Fibroblast of the conjunctiva (primary cell): ENCODE data around the gene FMOD.
"Not testable (repeated sequence)": the region's sequence is repeated elsewhere in the genome, so short reads cannot be mapped to it uniquely, and the experiment has no call there.

ENCODE experiments used
- DNase-seq: peaks from one replicate; pipeline ENCODE4 v3.0.0-alpha.2; 2010; ENCODE audit warnings: low read depth

The FMOD gene

DNA sequence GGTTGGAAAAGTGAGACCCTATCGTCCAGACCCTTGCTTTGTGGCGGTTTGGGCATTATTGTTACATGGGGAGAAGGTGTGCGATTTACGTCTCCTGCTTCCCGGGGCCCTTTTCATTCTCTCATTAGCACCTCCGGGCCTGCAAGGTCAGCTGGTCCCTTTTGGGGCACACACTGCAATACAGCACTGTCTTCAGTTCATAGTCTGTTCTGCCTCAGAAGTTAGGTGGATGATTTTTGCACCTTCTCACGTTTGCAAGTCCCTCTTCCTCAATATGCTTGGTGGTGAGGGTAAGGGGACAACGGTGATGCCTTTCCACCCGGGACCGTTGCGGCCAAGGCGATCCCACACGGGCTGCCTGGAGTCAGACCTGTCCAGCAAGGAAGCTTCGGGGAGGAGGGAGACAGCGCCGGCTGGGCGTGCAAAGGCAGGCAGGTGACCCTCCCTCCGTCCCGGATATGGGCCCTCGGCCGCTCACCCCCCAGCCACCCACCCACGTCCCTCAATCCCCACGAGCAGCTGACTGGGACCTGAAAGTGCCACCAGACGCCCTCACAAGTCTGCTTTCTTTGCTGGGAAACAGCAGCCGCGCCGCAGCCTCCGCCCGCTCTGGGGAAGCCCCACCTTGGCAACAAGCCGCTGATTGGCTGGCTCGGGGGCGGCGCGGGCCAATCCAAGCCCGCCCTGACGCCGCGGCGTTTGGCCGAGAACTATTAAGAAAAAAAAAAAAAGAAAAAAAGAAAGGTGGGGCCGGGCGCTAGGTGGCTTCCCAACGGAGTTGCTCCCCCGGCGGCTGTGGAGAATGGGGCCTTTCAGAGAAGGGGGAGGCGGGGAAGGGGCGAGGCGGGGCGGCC, 23.9 kb downstream of the FMOD start:
- DNase-seq: peak; percentile 65

DNA sequence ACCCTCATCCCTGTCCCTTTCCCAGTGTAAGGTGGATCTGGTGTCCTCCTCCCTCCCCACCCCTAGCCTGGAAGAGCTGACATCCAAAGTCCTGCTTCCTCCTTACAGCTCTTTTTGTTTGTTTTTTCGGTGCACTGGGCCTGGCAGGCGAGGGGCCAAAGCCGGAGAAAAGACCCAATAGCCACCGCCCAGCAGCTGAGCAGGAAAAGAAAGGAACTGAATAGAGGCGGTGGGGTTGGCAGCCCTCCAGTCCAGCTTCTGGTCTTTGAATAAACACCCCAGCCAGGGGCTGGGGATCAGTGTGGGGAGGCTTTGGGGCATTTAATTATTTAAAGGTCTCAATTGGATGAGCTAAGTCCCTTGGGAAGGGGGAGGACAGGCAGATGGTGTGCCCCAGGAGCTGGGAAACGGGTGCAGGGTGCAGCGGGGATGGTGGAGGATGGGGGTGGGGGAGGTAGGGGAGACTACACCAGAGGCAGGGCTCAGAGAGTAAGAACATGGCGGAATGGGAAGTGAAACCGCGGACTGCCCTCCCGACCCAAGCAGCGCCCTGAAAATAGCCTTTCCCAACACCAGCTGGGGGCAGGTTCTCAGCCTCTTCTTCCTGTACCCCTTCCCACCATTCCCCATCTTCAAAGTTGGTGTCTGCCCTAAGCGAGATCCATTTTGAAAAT, 25.4 kb downstream of the FMOD start:
- no peak for DNase-seq

GRCh38 chr1:203325026-203325417, 25.9 kb downstream of the FMOD start:
- no peak for DNase-seq

DNA sequence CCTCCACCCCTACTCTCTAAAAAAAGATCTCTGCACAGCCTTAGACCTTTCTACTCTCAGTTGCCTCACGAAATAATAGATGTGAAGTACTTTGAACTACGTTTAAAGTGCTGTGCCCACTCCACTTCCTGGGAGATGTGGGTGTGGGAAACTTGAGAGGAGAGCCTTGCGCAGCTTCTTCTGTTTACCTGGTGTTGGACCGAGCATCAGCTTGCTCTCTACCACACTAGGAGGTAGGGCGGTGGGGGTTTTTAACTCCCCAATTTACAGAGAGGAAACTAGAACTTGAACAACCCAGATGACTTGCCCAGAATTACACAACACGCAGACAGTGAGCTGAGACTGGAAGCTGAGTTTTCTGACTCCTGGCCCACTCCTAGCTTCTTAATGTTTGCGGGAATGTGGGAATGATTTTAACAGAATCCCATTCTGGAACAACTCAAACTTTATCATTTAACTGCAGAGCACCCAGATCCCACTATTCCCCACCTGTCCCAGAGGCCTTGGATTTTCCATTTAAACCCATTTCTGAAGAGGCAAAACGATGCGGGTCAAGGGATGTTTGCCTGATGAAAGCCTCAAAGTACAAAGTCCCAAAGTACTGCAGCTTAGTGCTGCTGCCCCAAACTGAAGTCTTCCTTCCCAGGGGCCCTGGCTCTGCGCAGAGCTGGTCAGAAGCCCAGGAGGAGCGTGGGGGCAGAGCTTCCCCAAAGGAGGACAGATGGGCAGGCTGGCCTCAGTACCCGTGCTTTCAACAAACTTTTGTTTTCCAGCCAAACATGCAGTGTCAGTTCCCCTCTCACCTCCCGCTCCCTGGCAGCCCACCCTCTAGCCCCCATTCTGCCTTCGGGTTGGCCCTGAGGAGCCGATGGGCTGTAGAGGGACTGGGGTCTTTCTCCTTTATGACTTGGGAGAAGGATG, 26.6 kb downstream of the FMOD start:
- DNase-seq: no peak

DNA sequence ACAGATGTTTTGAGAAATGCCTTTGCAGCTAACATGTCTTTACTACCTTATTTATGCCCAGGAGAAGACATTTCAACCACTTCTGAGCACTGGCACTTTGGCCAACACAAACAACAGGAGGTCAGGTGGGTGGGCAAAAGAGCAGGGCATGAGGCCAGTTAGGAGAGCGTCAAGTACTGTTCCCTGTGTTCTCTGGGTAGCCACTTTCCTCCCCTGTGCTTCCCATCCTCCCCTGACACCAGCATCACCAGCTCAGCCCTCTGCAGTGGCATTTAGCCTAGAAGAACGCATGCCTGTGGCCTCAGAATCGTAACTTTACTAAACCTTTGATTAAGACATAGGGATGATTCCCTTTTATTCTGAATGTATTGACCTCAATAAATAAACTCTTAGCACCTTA, 27.3 kb downstream of the FMOD start:
- no peak for DNase-seq

DNA sequence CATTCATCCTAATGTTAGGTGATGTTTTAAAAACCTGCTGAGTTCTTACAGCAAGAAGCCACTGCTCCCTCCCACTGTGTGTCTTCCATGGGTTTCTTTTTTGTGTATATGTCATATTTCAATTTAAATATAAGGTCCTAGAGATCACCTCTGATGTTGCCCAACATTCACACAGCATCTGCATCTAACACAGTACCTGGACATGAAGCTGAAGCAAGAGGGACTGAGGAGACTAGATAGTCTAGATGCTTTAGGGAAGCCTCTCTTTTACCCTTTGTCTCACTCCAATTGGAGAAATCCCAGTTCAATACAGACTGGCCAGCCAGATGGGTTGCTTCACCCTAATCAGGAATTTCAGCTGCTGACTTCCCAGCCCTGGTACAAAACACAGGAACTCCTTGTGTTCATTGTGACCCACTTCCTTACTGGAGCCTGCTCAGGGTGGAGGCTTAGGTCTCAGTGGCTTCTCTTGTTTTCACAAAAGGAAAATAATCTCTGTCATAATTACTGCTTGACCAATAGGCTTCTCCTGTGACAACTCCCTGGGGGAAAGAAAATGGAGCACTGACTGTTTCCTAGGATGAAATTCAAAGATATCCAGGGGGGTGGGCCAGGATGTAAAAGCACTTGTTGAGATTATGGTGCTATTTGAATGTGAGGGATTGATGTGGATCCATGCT, 28.3 kb downstream of the FMOD start:
- DNase-seq: no peak

DNA sequence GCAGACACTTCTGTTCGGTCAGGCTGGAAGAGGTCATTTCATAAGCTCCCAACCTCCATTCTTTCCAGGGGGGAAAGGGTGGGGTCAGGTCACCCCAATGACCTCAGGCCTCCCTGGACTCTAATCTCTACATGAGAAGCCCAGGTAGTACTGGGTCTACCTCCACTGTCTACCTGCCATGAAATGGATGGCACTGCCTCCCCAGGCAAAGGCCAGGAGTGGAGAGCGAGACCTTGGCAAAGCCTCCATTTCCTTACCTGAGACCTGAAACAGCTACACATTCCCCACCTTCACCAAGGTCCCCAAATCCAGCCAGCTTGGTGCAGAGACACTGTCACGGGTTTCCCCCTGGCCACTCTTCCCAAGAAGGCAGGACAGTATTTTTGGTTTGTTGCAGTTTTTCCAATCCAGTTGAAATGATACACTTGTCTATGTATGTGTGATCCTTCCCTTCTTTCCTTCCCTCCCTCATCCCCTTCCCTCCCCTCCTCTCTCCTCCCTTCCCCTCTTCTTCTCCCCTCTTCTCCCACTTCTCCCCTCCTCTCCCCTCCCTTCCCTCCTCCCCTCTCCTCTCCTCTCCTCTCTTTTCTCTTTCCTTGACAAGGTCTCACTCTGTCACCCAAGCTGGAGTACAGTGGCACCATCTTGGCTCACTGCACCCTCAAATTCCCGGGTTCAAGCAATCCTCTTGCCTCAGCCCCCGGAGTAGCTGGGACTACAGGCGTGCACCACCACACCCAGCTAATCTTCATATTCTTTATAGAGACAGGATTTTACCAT, 29.5 kb downstream of the FMOD start:
- DNase-seq: no peak

DNA sequence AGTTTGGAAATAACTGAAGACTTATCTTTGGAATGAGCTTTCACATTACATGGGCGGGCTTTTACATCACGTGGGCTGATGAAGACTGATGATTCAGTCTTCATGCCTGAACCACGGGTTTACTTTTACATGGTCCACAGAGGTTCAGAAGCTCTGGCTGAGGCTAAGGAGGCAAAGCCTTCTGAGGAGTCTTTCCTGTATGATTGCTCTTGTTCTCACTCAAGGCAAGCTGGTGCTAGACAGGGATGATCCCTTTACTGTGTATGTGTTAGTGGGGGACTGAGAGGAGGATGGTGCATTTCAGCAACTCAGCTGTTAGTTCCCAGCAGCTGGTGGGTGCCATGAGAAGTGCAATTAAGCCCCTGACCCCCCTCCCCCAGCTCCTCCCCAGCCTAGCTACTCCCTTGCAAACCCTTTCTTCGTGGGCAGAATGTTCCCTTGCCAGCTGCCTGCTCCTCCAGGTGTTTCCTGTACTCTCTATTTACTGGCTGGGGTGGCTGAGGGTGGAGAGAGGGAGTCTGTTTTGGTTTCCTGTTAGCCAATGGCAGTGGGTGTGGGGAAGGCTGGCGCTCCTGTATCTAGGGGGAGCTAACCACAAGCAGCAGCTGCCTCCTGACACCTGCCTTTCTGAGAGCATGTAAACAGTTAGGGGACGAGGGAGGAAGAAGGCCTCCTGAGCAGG, 30.2 kb downstream of the FMOD start:
- no peak for DNase-seq

DNA sequence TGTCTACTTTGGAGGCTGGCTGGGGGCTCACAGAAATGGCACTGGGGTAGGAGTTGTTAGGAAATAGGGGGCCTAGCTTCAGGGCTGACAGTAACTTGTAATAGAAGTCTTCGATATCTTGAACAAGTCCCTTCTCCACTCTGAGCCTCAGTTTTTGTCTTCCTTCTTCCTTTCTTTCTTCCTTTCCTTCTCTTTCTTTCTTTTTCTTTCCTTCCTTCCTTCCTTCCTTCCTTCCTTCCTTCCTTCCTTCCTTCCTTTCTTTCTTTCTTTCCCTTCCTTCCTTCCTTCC, 32.7 kb downstream of the FMOD start:
- DNase-seq: no peak

- no peak for DNase-seq
These were observed 33.3 kb downstream of the FMOD start for GRCh38 chr1:203317429-203318228.

GRCh38 chr1:203316626-203317093, 34.3 kb downstream of the FMOD start:
- no peak for DNase-seq

DNA sequence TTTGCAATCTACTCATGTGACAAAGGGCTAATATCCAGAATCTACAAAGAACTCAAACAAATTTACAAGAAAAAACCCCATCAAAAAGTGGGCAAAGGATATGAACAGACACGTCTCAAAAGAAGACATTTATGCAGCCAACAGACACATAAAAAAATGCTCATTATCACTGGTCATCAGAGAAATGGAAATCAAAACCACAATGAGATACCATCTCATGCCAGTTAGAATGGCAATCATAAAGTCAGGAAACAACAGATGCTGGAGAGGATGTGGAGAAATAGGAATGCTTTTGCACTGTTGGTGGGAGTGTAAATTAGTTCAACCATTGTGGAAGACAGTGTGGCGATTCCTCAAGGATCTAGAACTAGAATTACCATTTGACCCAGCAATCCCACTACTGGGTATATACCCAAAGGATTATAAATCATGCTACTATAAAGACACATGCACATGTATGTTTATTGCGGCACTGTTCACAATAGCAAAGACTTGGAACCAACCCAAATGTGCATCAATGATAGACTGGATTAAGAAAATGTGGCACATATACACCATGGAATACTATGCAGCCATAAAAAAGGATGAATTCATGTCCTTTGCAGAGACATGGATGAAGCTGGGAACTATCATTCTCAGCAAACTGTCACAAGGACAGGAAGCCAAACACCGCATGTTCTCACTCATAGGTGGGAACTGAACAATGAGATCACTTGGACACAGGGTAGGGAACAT, 36.7 kb downstream of the FMOD start:
- not testable (repeated sequence) for DNase-seq

DNA sequence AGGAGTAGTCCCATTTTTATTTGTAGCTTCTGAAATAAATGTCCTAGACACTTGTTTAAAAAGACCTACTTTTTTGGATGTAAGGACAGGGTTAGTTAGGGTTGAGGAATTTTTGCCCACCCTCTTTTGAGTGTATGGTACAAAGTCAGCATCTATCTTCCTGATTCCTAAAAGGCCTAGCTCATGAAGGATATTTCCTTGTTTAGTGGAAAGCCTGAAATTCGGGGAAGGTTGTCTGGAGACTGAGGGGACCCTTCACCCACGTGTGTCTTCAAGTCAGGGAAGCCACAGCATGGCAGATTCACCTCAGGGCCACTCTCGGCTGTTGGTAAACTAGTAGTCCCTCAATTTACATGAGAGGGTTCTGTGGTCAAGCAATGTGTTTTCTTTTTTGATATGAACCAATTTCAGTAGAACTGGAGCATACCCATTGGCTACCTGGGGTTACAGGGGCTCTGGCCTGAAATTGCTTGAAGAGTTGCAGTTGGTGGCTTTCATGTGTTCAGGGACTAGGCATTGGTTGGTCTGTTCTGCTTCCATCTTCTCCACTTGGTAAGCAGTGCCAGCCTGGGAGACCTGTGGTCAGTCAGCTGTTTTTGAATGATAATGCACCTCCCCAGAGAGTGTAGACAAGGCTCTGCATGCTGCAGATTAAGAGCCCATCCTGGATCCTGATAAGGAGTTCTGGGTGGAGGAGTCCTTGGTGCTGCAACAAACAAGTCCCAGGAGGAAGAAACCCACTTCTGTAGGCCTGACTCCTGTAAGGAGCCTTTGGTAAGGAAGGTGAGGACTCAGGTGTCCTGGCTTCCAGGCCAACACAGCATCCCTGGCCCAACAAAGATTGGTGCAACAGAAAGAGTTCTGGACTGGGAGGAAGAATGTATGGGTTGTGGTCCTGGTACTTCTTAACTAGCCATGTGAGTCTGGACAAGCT, 39.3 kb downstream of the FMOD start:
- DNase-seq: no peak

DNA sequence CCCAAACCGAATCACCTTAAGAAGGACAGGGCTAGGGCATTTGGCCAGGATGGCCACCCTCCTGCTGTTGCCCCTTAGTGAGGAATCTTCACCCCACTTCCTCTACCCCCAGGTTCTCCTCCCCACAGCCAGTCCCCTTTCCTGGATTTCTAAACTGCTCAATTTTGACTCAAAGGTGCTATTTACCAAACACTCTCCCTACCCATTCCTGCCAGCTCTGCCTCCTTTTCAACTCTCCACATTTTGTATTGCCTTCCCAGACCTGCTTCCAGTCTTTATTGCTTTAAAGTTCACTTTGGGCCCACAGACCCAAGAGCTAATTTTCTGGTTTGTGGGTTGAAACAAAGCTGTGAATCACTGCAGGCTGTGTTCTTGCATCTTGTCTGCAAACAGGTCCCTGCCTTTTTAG, 42.0 kb downstream of the FMOD start:
- DNase-seq: no peak

DNA sequence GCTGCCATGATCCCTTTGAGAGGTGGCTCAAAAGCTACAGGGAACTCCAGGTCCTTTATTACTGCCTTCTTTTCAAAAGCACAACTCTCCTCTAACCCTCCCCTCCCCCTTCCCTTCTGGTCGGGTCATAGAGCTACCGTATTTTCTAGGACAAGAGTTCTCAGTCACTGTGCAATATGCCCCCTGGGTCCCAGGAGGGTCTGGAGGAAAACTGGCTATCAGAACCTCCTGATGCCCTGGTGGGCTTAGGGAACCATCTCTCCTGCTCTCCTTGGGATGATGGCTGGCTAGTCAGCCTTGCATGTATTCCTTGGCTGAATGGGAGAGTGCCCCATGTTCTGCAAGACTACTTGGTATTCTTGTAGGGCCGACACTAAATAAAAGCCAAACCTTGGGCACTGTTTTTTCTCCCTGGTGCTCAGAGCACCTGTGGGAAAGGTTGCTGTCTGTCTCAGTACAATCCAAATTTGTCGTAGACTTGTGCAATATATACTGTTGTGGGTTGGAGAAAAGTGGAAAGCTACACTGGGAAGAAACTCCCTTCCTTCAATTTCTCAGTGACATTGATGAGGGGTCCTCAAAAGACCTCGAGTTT, 42.5 kb downstream of the FMOD start:
- no peak for DNase-seq

DNA sequence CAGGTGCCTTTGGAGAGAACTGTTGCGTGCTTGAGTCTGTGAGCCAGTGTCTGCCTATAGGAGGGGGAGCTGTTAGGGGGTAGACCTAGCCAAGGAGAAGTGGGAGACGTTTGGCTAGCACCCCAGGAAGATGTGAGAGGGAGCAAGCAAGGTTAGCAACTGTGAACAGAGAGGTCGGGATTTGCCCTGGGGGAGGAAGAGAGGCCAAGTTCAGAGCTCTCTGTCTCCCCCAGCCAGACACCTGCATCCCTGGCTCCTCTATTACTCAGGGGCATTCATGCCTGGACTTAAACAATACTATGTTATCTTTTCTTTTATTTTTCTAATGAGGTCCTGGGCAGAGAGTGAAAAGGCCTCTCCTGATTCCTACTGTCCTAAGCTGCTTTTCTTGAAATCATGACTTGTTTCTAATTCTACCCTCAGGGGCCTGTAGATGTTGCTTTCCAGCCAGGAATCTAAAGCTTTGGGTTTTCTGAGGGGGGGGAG, 43.2 kb downstream of the FMOD start:
- DNase-seq: no peak

DNA sequence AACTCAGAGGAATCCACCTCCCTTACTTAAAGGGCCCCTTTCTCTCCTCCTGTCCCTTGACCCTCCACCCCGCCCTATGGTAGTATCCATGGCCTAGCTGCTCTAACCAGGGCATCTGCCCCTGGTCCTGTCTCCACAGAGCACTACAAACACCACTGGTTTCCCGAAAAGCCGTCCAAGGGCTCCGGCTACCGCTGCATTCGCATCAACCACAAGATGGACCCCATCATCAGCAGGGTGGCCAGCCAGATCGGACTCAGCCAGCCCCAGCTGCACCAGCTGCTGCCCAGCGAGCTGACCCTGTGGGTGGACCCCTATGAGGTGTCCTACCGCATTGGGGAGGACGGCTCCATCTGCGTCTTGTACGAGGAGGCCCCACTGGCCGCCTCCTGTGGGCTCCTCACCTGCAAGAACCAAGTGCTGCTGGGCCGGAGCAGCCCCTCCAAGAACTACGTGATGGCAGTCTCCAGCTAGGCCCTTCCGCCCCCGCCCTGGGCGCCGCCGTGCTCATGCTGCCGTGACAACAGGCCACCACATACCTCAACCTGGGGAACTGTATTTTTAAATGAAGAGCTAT, 43.9 kb downstream of the FMOD start:
- DNase-seq: no peak
